Measurements from ENCODE around the gene COMMD9. TPM values are rescaled to one million over a fixed set of nuclear protein-coding genes. Genes with fewer than 3 reads are reported as not detected.

The COMMD9 gene
- total and polyA plus RNA-seq, 2 of the 8 experiments (the other 6 are each of a cell fraction or from before 2014, with no cell fraction given), result 42.5 to 49.1 TPM

- Histone ChIP-seq H2BK12ac (ENCODE audit: low read depth, low read length) (no peak overlapping the region), H3K79me2 (ENCODE audit: control insufficient read depth in 1 of 2, insufficient read depth in 2 of 2, low read length in 2 of 2) (no peaks in the 10 kb centered on the region), H2BK120ac (replicated peaks; ENCODE audit: low read depth, low read length) (no peak overlapping the region), H3K23me2 (ENCODE audit: low read depth, low read length) (no peaks in the 10 kb centered on the region), H2BK20ac (ENCODE audit: low read length) (no peak overlapping the region), H3K4me1 (replicated peaks in 1 of 4; ENCODE audit: control insufficient read depth in 3 of 4, insufficient read depth in 4 of 4, low read length in 3 of 4) (no peaks in the 10 kb centered on the region), H4K8ac (ENCODE audit: extremely low read depth, insufficient read depth, low read length) (no peak overlapping the region), H3K14ac (ENCODE audit: insufficient read length) (no peak overlapping the region), H4K91ac (replicated peaks; ENCODE audit: insufficient read length, low read length) (no peak overlapping the region), H3K27me3 (replicated peaks in 1 of 4; ENCODE audit: control insufficient read depth in 3 of 4, extremely low read depth in 1 of 4, insufficient read depth in 3 of 4, low read length in 3 of 4) (no peaks in the 10 kb centered on the region), H4K20me1 (replicated peaks in 1 of 2; ENCODE audit: control insufficient read depth in 1 of 2, insufficient read depth in 2 of 2, low read length in 2 of 2) (peaks cover 0 to 1% of the 10 kb centered on the region in 2 experiments), H3K23ac (ENCODE audit: insufficient read length) (no peak overlapping the region), H3K56ac (replicated peaks; ENCODE audit: insufficient read length, low read depth, low read length) (no peak overlapping the region), H2BK15ac (ENCODE audit: low read length) (no peak overlapping the region), H3K18ac (ENCODE audit: extremely low read depth, low read length) (no peak overlapping the region), H3K4me3 (ENCODE audit: extremely low read depth in 1 of 4, insufficient read depth in 2 of 4, low read depth in 3 of 4, low read length in 4 of 4) (no peak overlapping the region), H3K4me2 (ENCODE audit: insufficient read depth in 1 of 2, low read depth in 2 of 2, low read length in 2 of 2) (no peak overlapping the region), H2AK5ac (ENCODE audit: low read depth, low read length) (no peak overlapping the region), H3K79me1 (ENCODE audit: low read depth, low read length) (peaks cover 2% of the 10 kb centered on the region; the same call in 1 of the 2 replicates), H3K4ac (replicated peaks; ENCODE audit: insufficient read length, low read depth, low read length) (no peak overlapping the region), H2AFZ (ENCODE audit: low read length) (no peak overlapping the region), H3K9me3 (ENCODE audit: insufficient read depth in 2 of 2, low read depth in 1 of 2, low read length in 1 of 2) (no peaks in the 10 kb centered on the region), H3K27ac (ENCODE audit: low read depth, low read length) (no peak overlapping the region), H3K9ac (replicated peaks in 1 of 4; ENCODE audit: extremely low read depth in 1 of 4, low read depth in 3 of 4, low read length in 3 of 4) (no peak overlapping the region), H4K5ac (ENCODE audit: insufficient read length, low read depth, low read length) (no peak overlapping the region), H3K36me3 (ENCODE audit: control insufficient read depth in 2 of 4, insufficient read depth in 4 of 4, low read length in 3 of 4) (peaks cover 0 to 7% (median 0%) of the 10 kb centered on the region in 4 experiments; a peak in 1 of 8 replicates), H2BK5ac (ENCODE audit: low read depth, low read length) (no peak overlapping the region)
- DNase-seq (ENCODE audit: low read depth in 1 of 2, low spot score in 2 of 2), result no peak
- WGBS, 2 experiments (ENCODE audit: extremely low coverage in 1 of 2, insufficient coverage in 1 of 2, insufficient read length in 1 of 2, insufficient replicate concordance in 2 of 2, low coverage in 1 of 2, low lambda C conversion rate in 2 of 2, missing lambda C conversion rate in 1 of 2), result 86% methylated on average over 5 of the region's 5 CpGs; no CpG with 5 or more reads in 1 of the 2 experiments
- POLR2A ChIA-PET (ENCODE audit: partially characterized antibody), result no interaction called here
- TF ChIP-seq CBX8 (IDR thresholded peaks at IDR 0.05; ENCODE audit: borderline replicate concordance, low read depth, low read length), result no peak
- peak; percentile 22 to 40; a peak in 3 of 4 replicates for TF ChIP-seq RAD21 (IDR thresholded peaks at IDR 0.05 in 1 of 2, conservative IDR thresholded peaks at IDR 0.05 in 1 of 2; ENCODE audit: low read depth in 2 of 2, low read length in 2 of 2)
- TF ChIP-seq CTCF (IDR thresholded peaks at IDR 0.05; ENCODE audit: control extremely low read depth in 1 of 3, insufficient read depth in 1 of 3, low read depth in 1 of 3, low read length in 3 of 3), result peak in 2 of 3 experiments; percentile 54; a peak in 3 of 4 replicates
- TF ChIP-seq FOSL1 (IDR thresholded peaks at IDR 0.05; ENCODE audit: insufficient read depth, low read depth, low read length), result no peak
- FAIRE-seq, result no peak
- CTCF ChIA-PET (ENCODE audit: partially characterized antibody), result interaction anchor here (0.7 to 3.3 kb wide), 9 partner anchors 8 to 473 kb away, joined by 3 to 7 read pairs (median 4); no protein-coding TSS in a partner anchor
Measured at GRCh38 chr11:36271794-36272407, 17.3 kb downstream of the COMMD9 start.

All from H1 (cell line).